ENCODE results near the gene PRSS48. TPM values are rescaled to one million over a fixed set of nuclear protein-coding genes. Genes with fewer than 3 reads are reported as not detected.

PRSS48 gene
- polyA plus RNA-seq, 2 of the 4 experiments (the other 2 are of a cell fraction), result not detected

GRCh38 chr4:151314479-151314878 is 37.5 kb downstream of the PRSS48 start:
- no peak for FAIRE-seq
- peaks cover 36% of the 10 kb centered on the region for H3K4me1 ChIP-seq
- H3K4me2 ChIP-seq, result peak overlapping the region; percentile 59
- ChIA-PET POLR2A (no interaction called here), CTCF (no interaction called here)
- no peak overlapping the region for H3K4me3 ChIP-seq
- WGBS (ENCODE audit: missing lambda C conversion rate), result 100% methylated on average over 1 of the region's 1 CpG
- TF ChIP-seq MYC (IDR thresholded peaks at IDR 0.05; ENCODE audit: borderline replicate concordance, low read length), result no peak
- peak overlapping the region in 1 of 2 experiments; percentile 52; a peak in 3 of 6 replicates for H3K27ac ChIP-seq
- no peaks in the 10 kb centered on the region for H3K9me3 ChIP-seq
- ATAC-seq, result peak in 1 of 2 experiments; percentile 20; a peak in 1 of 6 replicates
- DNase-seq (ENCODE audit: low read depth in 1 of 2, low spot score in 1 of 2), result no peak

DNA sequence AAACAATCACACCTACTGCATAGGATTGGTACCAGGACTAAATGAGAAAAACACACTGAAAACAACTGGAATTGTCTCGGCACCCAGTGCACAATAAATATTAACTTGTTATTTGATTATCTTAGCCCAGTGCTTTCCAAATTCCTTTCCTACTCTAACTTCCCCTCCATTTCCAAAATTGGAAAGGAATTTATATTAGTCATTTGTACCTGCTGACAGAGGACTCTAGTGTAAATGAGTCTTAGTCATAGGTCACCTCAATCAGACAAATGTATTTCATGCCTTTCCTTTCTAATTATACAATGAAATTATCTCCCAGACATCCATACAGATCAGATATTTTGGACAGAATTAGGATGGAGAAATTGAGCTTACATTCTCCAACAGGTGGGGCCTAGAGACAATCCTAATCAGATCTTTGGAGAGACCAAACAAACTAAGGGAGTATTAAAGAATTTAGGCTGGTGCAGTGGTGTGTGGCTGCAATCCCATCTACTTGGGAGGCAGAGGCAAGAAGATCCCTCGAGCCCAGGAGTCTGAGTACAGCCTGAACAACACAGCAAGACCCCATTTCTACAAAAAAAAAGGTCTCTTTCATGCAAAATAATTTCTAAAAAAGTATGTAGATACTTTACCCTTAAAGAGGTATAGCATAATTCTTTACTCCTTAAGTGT is 38.4 kb downstream of the PRSS48 start:
- CTCF ChIA-PET, result no interaction called here
- no peaks in the 10 kb centered on the region for H3K9me3 ChIP-seq
- H3K4me1 ChIP-seq, result peaks cover 36% of the 10 kb centered on the region
- no peak for TF ChIP-seq CTCF (IDR thresholded peaks at IDR 0.05)
- TF ChIP-seq BCL3 (IDR thresholded peaks at IDR 0.05), result no peak
- TF ChIP-seq, protein P1, sequence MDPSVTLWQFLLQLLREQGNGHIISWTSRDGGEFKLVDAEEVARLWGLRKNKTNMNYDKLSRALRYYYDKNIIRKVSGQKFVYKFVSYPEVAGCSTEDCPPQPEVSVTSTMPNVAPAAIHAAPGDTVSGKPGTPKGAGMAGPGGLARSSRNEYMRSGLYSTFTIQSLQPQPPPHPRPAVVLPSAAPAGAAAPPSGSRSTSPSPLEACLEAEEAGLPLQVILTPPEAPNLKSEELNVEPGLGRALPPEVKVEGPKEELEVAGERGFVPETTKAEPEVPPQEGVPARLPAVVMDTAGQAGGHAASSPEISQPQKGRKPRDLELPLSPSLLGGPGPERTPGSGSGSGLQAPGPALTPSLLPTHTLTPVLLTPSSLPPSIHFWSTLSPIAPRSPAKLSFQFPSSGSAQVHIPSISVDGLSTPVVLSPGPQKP (IDR thresholded peaks at IDR 0.05; ENCODE audit: low read depth, low read length), result no peak
- TF ChIP-seq USF2 (IDR thresholded peaks at IDR 0.05), result no peak
- TF ChIP-seq HMGXB4 (CRISPR knock-in tag; IDR thresholded peaks at IDR 0.05; ENCODE audit: borderline replicate concordance), result no peak
- no peak for TF ChIP-seq ZFP36 (IDR thresholded peaks at IDR 0.05; ENCODE audit: borderline replicate concordance, partially characterized antibody)
- TF ChIP-seq HES2 (IDR thresholded peaks at IDR 0.05), result no peak
- TF ChIP-seq RAD21 (conservative IDR thresholded peaks at IDR 0.05 in 1 of 2, IDR thresholded peaks at IDR 0.05 in 1 of 2), result no peak
- TF ChIP-seq ESRRA (IDR thresholded peaks at IDR 0.05; ENCODE audit: borderline replicate concordance, low read length), result no peak
- TF ChIP-seq RARB (CRISPR knock-in tag; IDR thresholded peaks at IDR 0.05), result no peak
- TF ChIP-seq POLR2A (IDR thresholded peaks at IDR 0.05; ENCODE audit: low read length), result no peak
- TF ChIP-seq RCOR1 (IDR thresholded peaks at IDR 0.05; ENCODE audit: low read depth, low read length), result no peak
- TF ChIP-seq TFCP2L1 (CRISPR knock-in tag; IDR thresholded peaks at IDR 0.05), result no peak
- no peak for TF ChIP-seq ZC3H11A (IDR thresholded peaks at IDR 0.05)
- TF ChIP-seq MAZ (IDR thresholded peaks at IDR 0.05; ENCODE audit: borderline replicate concordance, low read depth, low read length), result no peak
- TF ChIP-seq EP300 (IDR thresholded peaks at IDR 0.05), result no peak
- TF ChIP-seq PHF8 (IDR thresholded peaks at IDR 0.05; ENCODE audit: borderline replicate concordance, low read depth), result no peak
- TF ChIP-seq FOXS1 (CRISPR knock-in tag; IDR thresholded peaks at IDR 0.05), result no peak
- no peak for TF ChIP-seq CBX2 (IDR thresholded peaks at IDR 0.05; ENCODE audit: borderline replicate concordance, low read depth)
- no peak for TF ChIP-seq SMC3 (IDR thresholded peaks at IDR 0.05)
- peak overlapping the region; percentile 59 for H3K4me2 ChIP-seq
- peak overlapping the region in 1 of 2 experiments; percentile 52; a peak in 2 of 6 replicates for H3K27ac ChIP-seq
- FAIRE-seq (no peak), DNase-seq (ENCODE audit: low read depth in 1 of 2, low spot score in 1 of 2) (no peak), ATAC-seq (peak in 1 of 2 experiments; percentile 39; a peak in 1 of 6 replicates)
- POLR2A ChIA-PET, result interaction anchor here (2.5 kb wide), 1 partner anchor 10 kb away, joined by 15 read pairs; the partner anchor contains the start of gene SH3D19
- H3K4me3 ChIP-seq, result no peak overlapping the region
- 29% methylated on average over 2 of the region's 2 CpGs for WGBS (ENCODE audit: missing lambda C conversion rate)
